GM23338 (cell line): ENCODE measurements around the gene SERAC1. TPM values are rescaled to one million over a fixed set of nuclear protein-coding genes. Genes with fewer than 3 reads are reported as not detected.

Source experiments
- ATAC-seq: fragments of 200-7000 bp; cut with Tn5 transposase; 3 replicates; pipeline ENCODE4 v1.9.1; 2020
- DNase-seq: peaks from one replicate; pipeline ENCODE4 v3.0.0-alpha.2; 2015; ENCODE audit warnings: low spot score
- H2AFZ ChIP-seq: fragments of 200-600 bp; sonication (generic); 2 replicates; pipeline ENCODE4 v1.8.0; 2016; ENCODE audit warnings: antibody characterized with exemption, mild to moderate bottlenecking, moderate library complexity
- H3F3A ChIP-seq: fragments of 200-600 bp; sonication (generic); replicated peaks from 2 replicates; pipeline ENCODE4 v1.8.0; 2017; ENCODE audit warnings: antibody characterized with exemption, mixed run types, low read depth
- H3K27ac ChIP-seq: fragments of 200-600 bp; sonication (generic); 2 replicates; pipeline ENCODE4 v1.6.1; 2016; ENCODE audit warnings: low read depth
- H3K27me3 ChIP-seq: fragments of 200-600 bp; sonication (generic); 2 replicates; pipeline ENCODE4 v1.8.0; 2016; ENCODE audit warnings: mild to moderate bottlenecking, mixed run types, moderate library complexity; ENCODE audit not compliant: insufficient read depth
- H3K36me3 ChIP-seq: fragments of 200-600 bp; sonication (generic); 2 replicates; pipeline ENCODE4 v1.8.0; 2016; ENCODE audit warnings: mild to moderate bottlenecking; ENCODE audit not compliant: insufficient read depth
- H3K4me1 ChIP-seq: fragments of 200-600 bp; sonication (generic); 2 replicates; pipeline ENCODE4 v1.8.0; 2016; ENCODE audit warnings: mild to moderate bottlenecking, moderate library complexity; ENCODE audit not compliant: insufficient read depth
- H3K4me2 ChIP-seq: fragments of 200-600 bp; sonication (generic); 2 replicates; pipeline ENCODE4 v1.7.1; 2017; ENCODE audit warnings: mixed run types
- H3K4me3 ChIP-seq: fragments of 200-600 bp; sonication (generic); 2 replicates; pipeline ENCODE4 v1.6.1; 2016; ENCODE audit warnings: mixed run types
- H3K79me2 ChIP-seq: fragments of 200-600 bp; sonication (generic); replicated peaks from 2 replicates; pipeline ENCODE4 v1.8.0; 2017; ENCODE audit warnings: mild to moderate bottlenecking; ENCODE audit not compliant: insufficient read depth
- H3K9me2 ChIP-seq: fragments of 200-600 bp; sonication (generic); 2 replicates; pipeline ENCODE4 v1.8.0; 2017; ENCODE audit not compliant: insufficient read depth
- H4K20me1 ChIP-seq: fragments of 200-600 bp; sonication (generic); replicated peaks from 2 replicates; pipeline ENCODE4 v1.8.0; 2017; ENCODE audit warnings: mild to moderate bottlenecking; ENCODE audit not compliant: insufficient read depth
- H3K27ac Mint-ChIP-seq: 2 replicates; pipeline ENCODE4 v1.8.0; 2020; ENCODE audit warnings: inconsistent platforms, mild to moderate bottlenecking, moderate library complexity, mixed read lengths
- H3K27me3 Mint-ChIP-seq: 3 replicates; pipeline ENCODE4 v1.8.0; 2022; ENCODE audit warnings: low read depth, mild to moderate bottlenecking, moderate library complexity, mixed read lengths, inconsistent platforms; ENCODE audit not compliant: insufficient read depth, poor library complexity
- H3K36me3 Mint-ChIP-seq: 3 replicates; pipeline ENCODE4 v1.8.0; 2021; ENCODE audit warnings: low read depth, mild to moderate bottlenecking, inconsistent platforms, moderate library complexity, mixed read lengths
- H3K4me1 Mint-ChIP-seq: 3 replicates; pipeline ENCODE4 v1.8.0; 2020; ENCODE audit warnings: mild to moderate bottlenecking, inconsistent platforms, mixed read lengths
- H3K4me3 Mint-ChIP-seq: 3 replicates; pipeline ENCODE4 v1.8.0; 2021; ENCODE audit warnings: moderate library complexity, mild to moderate bottlenecking, inconsistent platforms, mixed read lengths
- H3K9me3 Mint-ChIP-seq: 3 replicates; pipeline ENCODE4 v1.8.0; 2020; ENCODE audit warnings: moderate library complexity, mild to moderate bottlenecking, inconsistent platforms, mixed read lengths
- CREB1 ChIP-seq: fragments of 250-450 bp; sonication (Bioruptor Pico); IDR thresholded peaks from 2 replicates; pipeline ENCODE4 v1.5.0; 2020; ENCODE audit warnings: low read depth, mild to moderate bottlenecking, moderate library complexity
- EZH2 ChIP-seq: fragments of 200-600 bp; sonication (generic); IDR thresholded peaks from one replicate; pipeline ENCODE4 v1.8.0; 2017; ENCODE audit warnings: antibody characterized with exemption, mild to moderate bottlenecking, low read depth; ENCODE audit not compliant: unreplicated experiment
- EZH2phosphoT487 ChIP-seq: fragments of 200-600 bp; sonication (generic); IDR thresholded peaks from one replicate; pipeline ENCODE4 v1.8.1; 2018; ENCODE audit warnings: antibody characterized with exemption; ENCODE audit not compliant: unreplicated experiment
- JUNB ChIP-seq: IDR thresholded peaks from one replicate; pipeline ENCODE4 v1.6.1; 2016; ENCODE audit warnings: antibody characterized with exemption; ENCODE audit not compliant: unreplicated experiment
- NANOG ChIP-seq: IDR thresholded peaks from 2 replicates; pipeline ENCODE4 v1.6.1; 2016; ENCODE audit warnings: antibody characterized with exemption, borderline replicate concordance
- POLR2AphosphoS5 ChIP-seq: IDR thresholded peaks from 2 replicates; pipeline ENCODE4 v1.6.1; 2016; ENCODE audit warnings: antibody characterized with exemption, low read depth
- STAT1 ChIP-seq: IDR thresholded peaks from one replicate; pipeline ENCODE4 v1.6.1; 2016; ENCODE audit warnings: antibody characterized with exemption; ENCODE audit not compliant: unreplicated experiment
- ZNF114 ChIP-seq: fragments of 250-450 bp; sonication (Bioruptor Pico); IDR thresholded peaks from 2 replicates; pipeline ENCODE4 v1.5.0; 2020; ENCODE audit warnings: mild to moderate bottlenecking, moderate library complexity
- ZNF331 ChIP-seq: fragments of 250-450 bp; sonication (Bioruptor Pico); IDR thresholded peaks from 2 replicates; pipeline ENCODE4 v1.5.0; 2020; ENCODE audit warnings: low read depth, mild to moderate bottlenecking, moderate library complexity
- polyA plus RNA-seq: library from polyadenylated mRNA; unstranded; fragments of >200 nt; fragmentation: Nextera tagmentation; extraction: Ambion mirVana; gene quantifications from 2 replicates; pipeline ENCODE4 v1.2.1, GENCODE V29; 2016
- total RNA-seq: library from RNA; depleted of rRNA; stranded (reverse); fragments of >200 nt; shearing (Covaris generic); gene quantifications from 2 replicates; pipeline ENCODE4 v1.2.3, GENCODE V29; 2014
- TF ChIP-seq, protein P1 (sequence below): IDR thresholded peaks from one replicate; pipeline ENCODE4 v1.6.1; 2018; ENCODE audit warnings: antibody characterized with exemption; ENCODE audit not compliant: unreplicated experiment
- TF ChIP-seq, protein P2 (sequence below), 2 experiments: fragments of 200-600 bp in 1 of 2; sonication (generic) in 1 of 2; conservative IDR thresholded peaks; 2 replicates each; pipeline versions ENCODE4 v1.5.1 to v1.6.1; 2016 to 2017; ENCODE audit warnings: antibody characterized with exemption in 2 of 2, low read depth in 2 of 2, mild to moderate bottlenecking in 2 of 2, moderate library complexity in 1 of 2
- TF ChIP-seq, protein P3 (sequence below): fragments of 250-450 bp; sonication (Bioruptor Pico); IDR thresholded peaks from 2 replicates; pipeline ENCODE4 v1.5.0; 2020; ENCODE audit warnings: mild to moderate bottlenecking, moderate library complexity
- TF ChIP-seq, protein P4 (sequence below): IDR thresholded peaks from 2 replicates; pipeline ENCODE4 v1.6.1; 2016; ENCODE audit warnings: antibody characterized with exemption

Gene SERAC1
- total and polyA plus RNA-seq, 2 experiments from 2014 or later: 5.1 to 8.4 TPM

DNA sequence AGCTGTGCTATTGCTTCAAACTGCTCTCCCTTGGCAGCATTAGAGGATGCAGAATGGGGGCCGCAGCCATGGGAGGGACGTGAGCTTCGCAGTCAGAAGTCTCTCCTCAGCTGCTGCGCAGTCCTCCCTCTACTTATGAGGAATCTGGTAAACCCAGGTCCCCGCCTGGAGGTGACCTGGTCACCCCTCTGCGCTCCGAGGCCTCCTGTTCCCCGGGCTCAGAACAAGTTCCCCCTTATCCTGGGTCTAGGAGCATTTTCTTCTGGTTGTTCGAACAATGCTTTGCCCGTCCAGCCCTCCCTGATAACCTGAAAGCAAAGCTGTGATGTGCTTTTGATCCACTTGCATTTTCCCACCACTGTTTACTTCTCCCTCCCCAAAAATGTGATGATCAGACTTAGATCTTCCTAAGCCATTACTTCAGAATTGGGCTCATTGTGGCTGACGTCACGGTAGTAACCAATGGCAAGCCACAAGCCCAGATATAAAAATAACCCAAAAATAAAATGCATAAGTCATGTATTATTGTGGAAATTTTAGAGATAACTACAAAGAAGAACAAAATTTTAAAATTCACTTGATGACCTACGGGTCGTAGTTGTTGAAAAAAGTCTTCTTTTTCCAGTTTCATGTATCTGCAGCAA lies 80.7 kb downstream of the SERAC1 start:
- Histone ChIP-seq H2AFZ (no peak overlapping the region), H3K4me3 (no peak overlapping the region), H3K36me3 (no peaks in the 10 kb centered on the region), H3F3A (no peaks in the 10 kb centered on the region), H3K27ac (no peak overlapping the region), H3K79me2 (no peaks in the 10 kb centered on the region), H3K9me2 (no peaks in the 10 kb centered on the region), H3K27me3 (no peaks in the 10 kb centered on the region), H3K4me1 (no peaks in the 10 kb centered on the region), H4K20me1 (no peaks in the 10 kb centered on the region; the same call in 1 of the 2 replicates), H3K4me2 (no peak overlapping the region)
- H3K4me3 Mint-ChIP-seq: no peak overlapping the region
- DNase-seq (no peak), ATAC-seq (no peak)
- H3K9me3 Mint-ChIP-seq: no peaks in the 10 kb centered on the region
- H3K36me3 Mint-ChIP-seq: peaks cover 47% of the 10 kb centered on the region
- TF ChIP-seq, protein P1, sequence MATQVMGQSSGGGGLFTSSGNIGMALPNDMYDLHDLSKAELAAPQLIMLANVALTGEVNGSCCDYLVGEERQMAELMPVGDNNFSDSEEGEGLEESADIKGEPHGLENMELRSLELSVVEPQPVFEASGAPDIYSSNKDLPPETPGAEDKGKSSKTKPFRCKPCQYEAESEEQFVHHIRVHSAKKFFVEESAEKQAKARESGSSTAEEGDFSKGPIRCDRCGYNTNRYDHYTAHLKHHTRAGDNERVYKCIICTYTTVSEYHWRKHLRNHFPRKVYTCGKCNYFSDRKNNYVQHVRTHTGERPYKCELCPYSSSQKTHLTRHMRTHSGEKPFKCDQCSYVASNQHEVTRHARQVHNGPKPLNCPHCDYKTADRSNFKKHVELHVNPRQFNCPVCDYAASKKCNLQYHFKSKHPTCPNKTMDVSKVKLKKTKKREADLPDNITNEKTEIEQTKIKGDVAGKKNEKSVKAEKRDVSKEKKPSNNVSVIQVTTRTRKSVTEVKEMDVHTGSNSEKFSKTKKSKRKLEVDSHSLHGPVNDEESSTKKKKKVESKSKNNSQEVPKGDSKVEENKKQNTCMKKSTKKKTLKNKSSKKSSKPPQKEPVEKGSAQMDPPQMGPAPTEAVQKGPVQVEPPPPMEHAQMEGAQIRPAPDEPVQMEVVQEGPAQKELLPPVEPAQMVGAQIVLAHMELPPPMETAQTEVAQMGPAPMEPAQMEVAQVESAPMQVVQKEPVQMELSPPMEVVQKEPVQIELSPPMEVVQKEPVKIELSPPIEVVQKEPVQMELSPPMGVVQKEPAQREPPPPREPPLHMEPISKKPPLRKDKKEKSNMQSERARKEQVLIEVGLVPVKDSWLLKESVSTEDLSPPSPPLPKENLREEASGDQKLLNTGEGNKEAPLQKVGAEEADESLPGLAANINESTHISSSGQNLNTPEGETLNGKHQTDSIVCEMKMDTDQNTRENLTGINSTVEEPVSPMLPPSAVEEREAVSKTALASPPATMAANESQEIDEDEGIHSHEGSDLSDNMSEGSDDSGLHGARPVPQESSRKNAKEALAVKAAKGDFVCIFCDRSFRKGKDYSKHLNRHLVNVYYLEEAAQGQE: no peak
- TF ChIP-seq ZNF331 (CRISPR knock-in tag) (no peak), EZH2 (no peak), EZH2phosphoT487 (no peak), CREB1 (CRISPR knock-in tag) (no peak), STAT1 (no peak), ZNF114 (CRISPR knock-in tag) (no peak), NANOG (no peak), POLR2AphosphoS5 (no peak), JUNB (no peak)
- TF ChIP-seq, protein P2, sequence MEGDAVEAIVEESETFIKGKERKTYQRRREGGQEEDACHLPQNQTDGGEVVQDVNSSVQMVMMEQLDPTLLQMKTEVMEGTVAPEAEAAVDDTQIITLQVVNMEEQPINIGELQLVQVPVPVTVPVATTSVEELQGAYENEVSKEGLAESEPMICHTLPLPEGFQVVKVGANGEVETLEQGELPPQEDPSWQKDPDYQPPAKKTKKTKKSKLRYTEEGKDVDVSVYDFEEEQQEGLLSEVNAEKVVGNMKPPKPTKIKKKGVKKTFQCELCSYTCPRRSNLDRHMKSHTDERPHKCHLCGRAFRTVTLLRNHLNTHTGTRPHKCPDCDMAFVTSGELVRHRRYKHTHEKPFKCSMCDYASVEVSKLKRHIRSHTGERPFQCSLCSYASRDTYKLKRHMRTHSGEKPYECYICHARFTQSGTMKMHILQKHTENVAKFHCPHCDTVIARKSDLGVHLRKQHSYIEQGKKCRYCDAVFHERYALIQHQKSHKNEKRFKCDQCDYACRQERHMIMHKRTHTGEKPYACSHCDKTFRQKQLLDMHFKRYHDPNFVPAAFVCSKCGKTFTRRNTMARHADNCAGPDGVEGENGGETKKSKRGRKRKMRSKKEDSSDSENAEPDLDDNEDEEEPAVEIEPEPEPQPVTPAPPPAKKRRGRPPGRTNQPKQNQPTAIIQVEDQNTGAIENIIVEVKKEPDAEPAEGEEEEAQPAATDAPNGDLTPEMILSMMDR (conservative IDR thresholded peaks at IDR 0.05; ENCODE audit: low read depth in 2 of 2): no peak
- TF ChIP-seq, protein P3, sequence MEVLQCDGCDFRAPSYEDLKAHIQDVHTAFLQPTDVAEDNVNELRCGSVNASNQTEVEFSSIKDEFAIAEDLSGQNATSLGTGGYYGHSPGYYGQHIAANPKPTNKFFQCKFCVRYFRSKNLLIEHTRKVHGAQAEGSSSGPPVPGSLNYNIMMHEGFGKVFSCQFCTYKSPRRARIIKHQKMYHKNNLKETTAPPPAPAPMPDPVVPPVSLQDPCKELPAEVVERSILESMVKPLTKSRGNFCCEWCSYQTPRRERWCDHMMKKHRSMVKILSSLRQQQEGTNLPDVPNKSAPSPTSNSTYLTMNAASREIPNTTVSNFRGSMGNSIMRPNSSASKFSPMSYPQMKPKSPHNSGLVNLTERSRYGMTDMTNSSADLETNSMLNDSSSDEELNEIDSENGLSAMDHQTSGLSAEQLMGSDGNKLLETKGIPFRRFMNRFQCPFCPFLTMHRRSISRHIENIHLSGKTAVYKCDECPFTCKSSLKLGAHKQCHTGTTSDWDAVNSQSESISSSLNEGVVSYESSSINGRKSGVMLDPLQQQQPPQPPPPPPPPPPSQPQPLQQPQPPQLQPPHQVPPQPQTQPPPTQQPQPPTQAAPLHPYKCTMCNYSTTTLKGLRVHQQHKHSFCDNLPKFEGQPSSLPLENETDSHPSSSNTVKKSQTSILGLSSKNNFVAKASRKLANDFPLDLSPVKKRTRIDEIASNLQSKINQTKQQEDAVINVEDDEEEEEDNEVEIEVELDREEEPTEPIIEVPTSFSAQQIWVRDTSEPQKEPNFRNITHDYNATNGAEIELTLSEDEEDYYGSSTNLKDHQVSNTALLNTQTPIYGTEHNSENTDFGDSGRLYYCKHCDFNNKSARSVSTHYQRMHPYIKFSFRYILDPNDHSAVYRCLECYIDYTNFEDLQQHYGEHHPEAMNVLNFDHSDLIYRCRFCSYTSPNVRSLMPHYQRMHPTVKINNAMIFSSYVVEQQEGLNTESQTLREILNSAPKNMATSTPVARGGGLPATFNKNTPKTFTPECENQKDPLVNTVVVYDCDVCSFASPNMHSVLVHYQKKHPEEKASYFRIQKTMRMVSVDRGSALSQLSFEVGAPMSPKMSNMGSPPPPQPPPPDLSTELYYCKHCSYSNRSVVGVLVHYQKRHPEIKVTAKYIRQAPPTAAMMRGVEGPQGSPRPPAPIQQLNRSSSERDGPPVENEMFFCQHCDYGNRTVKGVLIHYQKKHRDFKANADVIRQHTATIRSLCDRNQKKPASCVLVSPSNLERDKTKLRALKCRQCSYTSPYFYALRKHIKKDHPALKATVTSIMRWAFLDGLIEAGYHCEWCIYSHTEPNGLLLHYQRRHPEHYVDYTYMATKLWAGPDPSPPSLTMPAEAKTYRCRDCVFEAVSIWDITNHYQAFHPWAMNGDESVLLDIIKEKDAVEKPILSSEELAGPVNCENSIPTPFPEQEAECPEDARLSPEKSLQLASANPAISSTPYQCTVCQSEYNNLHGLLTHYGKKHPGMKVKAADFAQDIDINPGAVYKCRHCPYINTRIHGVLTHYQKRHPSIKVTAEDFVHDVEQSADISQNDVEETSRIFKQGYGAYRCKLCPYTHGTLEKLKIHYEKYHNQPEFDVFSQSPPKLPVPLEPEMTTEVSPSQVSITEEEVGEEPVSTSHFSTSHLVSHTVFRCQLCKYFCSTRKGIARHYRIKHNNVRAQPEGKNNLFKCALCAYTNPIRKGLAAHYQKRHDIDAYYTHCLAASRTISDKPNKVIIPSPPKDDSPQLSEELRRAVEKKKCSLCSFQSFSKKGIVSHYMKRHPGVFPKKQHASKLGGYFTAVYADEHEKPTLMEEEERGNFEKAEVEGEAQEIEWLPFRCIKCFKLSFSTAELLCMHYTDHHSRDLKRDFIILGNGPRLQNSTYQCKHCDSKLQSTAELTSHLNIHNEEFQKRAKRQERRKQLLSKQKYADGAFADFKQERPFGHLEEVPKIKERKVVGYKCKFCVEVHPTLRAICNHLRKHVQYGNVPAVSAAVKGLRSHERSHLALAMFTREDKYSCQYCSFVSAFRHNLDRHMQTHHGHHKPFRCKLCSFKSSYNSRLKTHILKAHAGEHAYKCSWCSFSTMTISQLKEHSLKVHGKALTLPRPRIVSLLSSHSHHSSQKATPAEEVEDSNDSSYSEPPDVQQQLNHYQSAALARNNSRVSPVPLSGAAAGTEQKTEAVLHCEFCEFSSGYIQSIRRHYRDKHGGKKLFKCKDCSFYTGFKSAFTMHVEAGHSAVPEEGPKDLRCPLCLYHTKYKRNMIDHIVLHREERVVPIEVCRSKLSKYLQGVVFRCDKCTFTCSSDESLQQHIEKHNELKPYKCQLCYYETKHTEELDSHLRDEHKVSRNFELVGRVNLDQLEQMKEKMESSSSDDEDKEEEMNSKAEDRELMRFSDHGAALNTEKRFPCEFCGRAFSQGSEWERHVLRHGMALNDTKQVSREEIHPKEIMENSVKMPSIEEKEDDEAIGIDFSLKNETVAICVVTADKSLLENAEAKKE: no peak
- TF ChIP-seq, protein P4, sequence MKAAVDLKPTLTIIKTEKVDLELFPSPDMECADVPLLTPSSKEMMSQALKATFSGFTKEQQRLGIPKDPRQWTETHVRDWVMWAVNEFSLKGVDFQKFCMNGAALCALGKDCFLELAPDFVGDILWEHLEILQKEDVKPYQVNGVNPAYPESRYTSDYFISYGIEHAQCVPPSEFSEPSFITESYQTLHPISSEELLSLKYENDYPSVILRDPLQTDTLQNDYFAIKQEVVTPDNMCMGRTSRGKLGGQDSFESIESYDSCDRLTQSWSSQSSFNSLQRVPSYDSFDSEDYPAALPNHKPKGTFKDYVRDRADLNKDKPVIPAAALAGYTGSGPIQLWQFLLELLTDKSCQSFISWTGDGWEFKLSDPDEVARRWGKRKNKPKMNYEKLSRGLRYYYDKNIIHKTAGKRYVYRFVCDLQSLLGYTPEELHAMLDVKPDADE: no peak
- H3K27me3 Mint-ChIP-seq: peaks cover 2% of the 10 kb centered on the region
- H3K27ac Mint-ChIP-seq: no peak overlapping the region; the same call in 1 of the 2 replicates
- no peaks in the 10 kb centered on the region; the same call in 2 of the 3 replicates for H3K4me1 Mint-ChIP-seq
